Fibroblast of lung (primary cell): ENCODE results near the gene SFXN1. TPM values are rescaled to one million over a fixed set of nuclear protein-coding genes. Genes with fewer than 3 reads are reported as not detected.

Experiments used
- DNase-seq, 2 donors: peaks; one replicate each; pipeline versions ENCODE4 v3.0.0 to v3.0.0-alpha.2; 2010; ENCODE audit warnings: low read depth in 2 of 2
- H2AFZ ChIP-seq: 2 replicates; pipeline ENCODE4 v1.5.1; 2012; ENCODE audit warnings: low read length, control low read depth, inconsistent platforms
- H3K27ac ChIP-seq: 2 replicates; pipeline ENCODE4 v1.5.1; 2011; ENCODE audit warnings: low read length, control low read depth; ENCODE audit not compliant: insufficient read depth
- H3K27me3 ChIP-seq: 2 replicates; pipeline ENCODE4 v1.5.1; 2011; ENCODE audit warnings: mild to moderate bottlenecking, low read length; ENCODE audit not compliant: control insufficient read depth, insufficient read depth
- H3K36me3 ChIP-seq: 2 replicates; pipeline ENCODE4 v1.5.1; 2011; ENCODE audit warnings: low read length; ENCODE audit not compliant: control insufficient read depth, insufficient read depth
- H3K4me1 ChIP-seq: 2 replicates; pipeline ENCODE4 v1.5.1; 2011; ENCODE audit warnings: low read length; ENCODE audit not compliant: control insufficient read depth, insufficient read depth; ENCODE audit errors: extremely low read depth
- H3K4me2 ChIP-seq: 2 replicates; pipeline ENCODE4 v1.5.1; 2011; ENCODE audit warnings: low read length, control low read depth; ENCODE audit not compliant: insufficient read depth; ENCODE audit errors: extremely low read depth
- H3K4me3 ChIP-seq, 4 experiments: fragments of 200-600 bp in 1 of 4; sonication (generic) in 1 of 4; replicated peaks in 1 of 4; 2 replicates each; pipeline ENCODE4 v1.5.1; 2011 to 2016; ENCODE audit warnings: low read length in 4 of 4, low read depth in 3 of 4, mild to moderate bottlenecking in 3 of 4, control low read depth in 2 of 4, inconsistent platforms in 1 of 4, mixed read lengths in 1 of 4; ENCODE audit not compliant: insufficient read depth in 1 of 4; ENCODE audit errors: control extremely low read depth in 1 of 4
- H3K79me2 ChIP-seq: 2 replicates; pipeline ENCODE4 v1.5.1; 2012; ENCODE audit warnings: mild to moderate bottlenecking, low read length, inconsistent platforms; ENCODE audit not compliant: control insufficient read depth, insufficient read depth
- H3K9ac ChIP-seq: 2 replicates; pipeline ENCODE4 v1.5.1; 2011; ENCODE audit warnings: mild to moderate bottlenecking, low read length, control low read depth; ENCODE audit not compliant: insufficient read depth
- H3K9me3 ChIP-seq: 2 replicates; pipeline ENCODE4 v1.5.1; 2012; ENCODE audit warnings: low read depth, low read length; ENCODE audit not compliant: control insufficient read depth, insufficient read depth
- H4K20me1 ChIP-seq: 2 replicates; pipeline ENCODE4 v1.5.1; 2011; ENCODE audit warnings: low read length; ENCODE audit not compliant: control insufficient read depth, insufficient read depth; ENCODE audit errors: extremely low read depth
- EZH2 ChIP-seq: IDR thresholded peaks from 2 replicates; pipeline ENCODE4 v1.5.1; 2012; ENCODE audit warnings: low read length, control low read depth, mild to moderate bottlenecking; ENCODE audit errors: missing control alignments
- polyA plus RNA-seq, 2 donors: library from polyadenylated mRNA; depleted of rRNA in 1 of 2; stranded (reverse) in 1 of 2; unstranded in 1 of 2; fragments of >200 nt; gene quantifications; 2 replicates each; pipeline ENCODE4 v1.2.1, GENCODE V29; 2011 to 2012; ENCODE audit warnings: missing spikeins in 1 of 2
- total RNA-seq: library from RNA; depleted of rRNA; stranded (reverse); fragments of >200 nt; gene quantifications from 2 replicates; pipeline ENCODE4 v1.2.1, GENCODE V29; 2014
- TF ChIP-seq, protein P1 (sequence below), 2 donors: IDR thresholded peaks in 1 of 2; conservative IDR thresholded peaks in 1 of 2; 1 replicate in 1 of 2; 2 replicates in 1 of 2; pipeline ENCODE4 v1.5.1; 2011 to 2012; ENCODE audit warnings: low read length in 2 of 2, control low read depth in 1 of 2, inconsistent platforms in 1 of 2, low read depth in 1 of 2, mild to moderate bottlenecking in 1 of 2

Gene SFXN1
- total and polyA plus RNA-seq, 2 donors (not counting 1 experiment from before 2014, with no cell fraction given), result 58.3 to 125 TPM

DNA sequence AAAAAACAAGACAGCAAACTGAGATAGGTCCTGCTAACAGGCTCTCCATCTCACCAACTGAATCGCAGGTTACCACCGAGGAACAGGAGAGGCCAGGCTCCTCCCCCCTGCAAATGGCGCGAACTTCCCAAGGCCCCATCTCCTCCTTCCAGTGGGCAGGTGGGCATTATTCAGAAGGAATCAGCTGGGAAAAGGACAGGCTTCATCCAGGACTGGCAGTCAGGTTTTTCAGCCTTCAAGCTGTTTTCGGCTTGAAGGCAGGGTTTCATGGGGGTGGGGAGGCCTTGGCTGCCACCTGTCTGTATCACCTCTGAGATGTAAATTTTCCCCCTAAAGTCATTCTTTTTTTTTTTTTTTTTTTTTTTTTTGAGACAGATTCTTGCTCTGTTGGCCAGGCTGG lies 79.4 kb downstream of the SFXN1 start:
- H3K4me2 ChIP-seq, result no peak overlapping the region
- no peak overlapping the region for H3K9ac ChIP-seq
- no peak for DNase-seq
- no peaks in the 10 kb centered on the region for H3K79me2 ChIP-seq
- TF ChIP-seq EZH2, result no peak
- TF ChIP-seq, protein P1, sequence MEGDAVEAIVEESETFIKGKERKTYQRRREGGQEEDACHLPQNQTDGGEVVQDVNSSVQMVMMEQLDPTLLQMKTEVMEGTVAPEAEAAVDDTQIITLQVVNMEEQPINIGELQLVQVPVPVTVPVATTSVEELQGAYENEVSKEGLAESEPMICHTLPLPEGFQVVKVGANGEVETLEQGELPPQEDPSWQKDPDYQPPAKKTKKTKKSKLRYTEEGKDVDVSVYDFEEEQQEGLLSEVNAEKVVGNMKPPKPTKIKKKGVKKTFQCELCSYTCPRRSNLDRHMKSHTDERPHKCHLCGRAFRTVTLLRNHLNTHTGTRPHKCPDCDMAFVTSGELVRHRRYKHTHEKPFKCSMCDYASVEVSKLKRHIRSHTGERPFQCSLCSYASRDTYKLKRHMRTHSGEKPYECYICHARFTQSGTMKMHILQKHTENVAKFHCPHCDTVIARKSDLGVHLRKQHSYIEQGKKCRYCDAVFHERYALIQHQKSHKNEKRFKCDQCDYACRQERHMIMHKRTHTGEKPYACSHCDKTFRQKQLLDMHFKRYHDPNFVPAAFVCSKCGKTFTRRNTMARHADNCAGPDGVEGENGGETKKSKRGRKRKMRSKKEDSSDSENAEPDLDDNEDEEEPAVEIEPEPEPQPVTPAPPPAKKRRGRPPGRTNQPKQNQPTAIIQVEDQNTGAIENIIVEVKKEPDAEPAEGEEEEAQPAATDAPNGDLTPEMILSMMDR (conservative IDR thresholded peaks at IDR 0.05 in 1 of 2, IDR thresholded peaks at IDR 0.05 in 1 of 2; ENCODE audit: low read depth in 1 of 2, low read length in 2 of 2), result no peak
- H3K27ac ChIP-seq, result no peak overlapping the region
- no peaks in the 10 kb centered on the region for H3K27me3 ChIP-seq
- H3K9me3 ChIP-seq, result no peaks in the 10 kb centered on the region
- H3K36me3 ChIP-seq, result no peaks in the 10 kb centered on the region
- H2AFZ ChIP-seq, result no peak overlapping the region
- no peaks in the 10 kb centered on the region for H4K20me1 ChIP-seq
- no peaks in the 10 kb centered on the region for H3K4me1 ChIP-seq
- no peak overlapping the region for H3K4me3 ChIP-seq

DNA sequence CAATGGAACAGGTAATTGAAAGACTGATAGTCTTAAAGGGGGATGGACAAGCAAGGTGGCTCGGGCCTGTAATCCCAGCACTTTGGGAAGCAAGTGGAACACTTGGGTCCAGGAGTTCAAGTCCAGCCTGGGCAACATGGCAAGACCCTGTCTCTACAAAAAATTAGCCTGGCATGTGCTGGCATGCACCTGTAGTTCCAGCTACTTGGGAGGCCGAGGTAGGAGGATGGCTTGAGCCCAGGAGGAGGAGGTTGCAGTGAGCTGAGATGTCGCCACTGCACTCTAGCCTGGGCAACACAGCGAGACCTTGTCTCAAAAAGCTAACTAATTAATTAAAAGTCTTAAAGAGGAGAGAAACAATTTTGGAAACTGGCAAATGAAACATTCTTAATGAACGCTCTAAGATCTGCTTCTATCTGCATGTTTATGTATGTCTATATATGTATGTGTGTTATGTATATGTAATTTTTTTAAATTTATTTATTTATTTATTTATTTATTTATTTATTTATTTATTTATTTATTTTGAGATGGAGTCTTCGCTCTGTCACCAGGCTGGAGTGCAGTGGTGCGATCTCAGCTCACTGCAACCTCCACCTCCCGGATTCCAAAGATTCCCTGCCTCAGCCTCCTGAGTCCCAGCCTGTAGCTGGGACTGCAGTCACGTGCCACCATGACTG lies 80.6 kb downstream of the SFXN1 start:
- no peaks in the 10 kb centered on the region for H3K36me3 ChIP-seq
- H3K27me3 ChIP-seq, result no peaks in the 10 kb centered on the region
- no peak for DNase-seq
- no peak overlapping the region for H3K27ac ChIP-seq
- H2AFZ ChIP-seq, result no peak overlapping the region
- no peaks in the 10 kb centered on the region for H3K9me3 ChIP-seq
- TF ChIP-seq, protein P1 (conservative IDR thresholded peaks at IDR 0.05 in 1 of 2, IDR thresholded peaks at IDR 0.05 in 1 of 2; ENCODE audit: low read depth in 1 of 2, low read length in 2 of 2), result no peak
- no peak for TF ChIP-seq EZH2
- H3K4me1 ChIP-seq, result no peaks in the 10 kb centered on the region
- no peak overlapping the region for H3K4me3 ChIP-seq
- H3K4me2 ChIP-seq, result no peak overlapping the region
- H3K9ac ChIP-seq, result no peak overlapping the region
- no peaks in the 10 kb centered on the region for H4K20me1 ChIP-seq
- no peaks in the 10 kb centered on the region for H3K79me2 ChIP-seq

DNA sequence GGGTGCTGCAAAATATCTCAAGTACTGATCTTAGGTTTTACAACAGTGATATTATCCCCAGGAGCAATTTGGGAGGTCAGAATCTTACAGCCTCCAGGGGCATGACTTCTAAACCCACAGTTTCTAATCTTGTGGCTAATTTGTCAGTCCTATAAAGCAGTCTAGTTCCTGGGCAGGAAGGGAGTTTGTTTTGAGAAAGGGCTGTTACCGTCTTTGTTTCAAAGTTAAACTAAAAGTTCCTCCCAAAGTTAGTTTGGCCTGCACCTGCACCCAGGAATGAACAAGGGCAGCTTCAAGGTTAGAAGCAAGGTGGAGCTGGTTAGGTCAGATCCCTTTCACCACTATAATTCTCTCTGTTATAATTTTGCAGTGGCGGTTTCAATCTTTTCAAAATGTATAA lies 81.7 kb downstream of the SFXN1 start:
- no peaks in the 10 kb centered on the region for H3K79me2 ChIP-seq
- H4K20me1 ChIP-seq, result no peaks in the 10 kb centered on the region
- H3K27ac ChIP-seq, result no peak overlapping the region
- no peak overlapping the region for H3K9ac ChIP-seq
- H3K4me3 ChIP-seq, result no peak overlapping the region
- no peak overlapping the region for H2AFZ ChIP-seq
- no peaks in the 10 kb centered on the region for H3K27me3 ChIP-seq
- DNase-seq, result no peak
- no peaks in the 10 kb centered on the region for H3K36me3 ChIP-seq
- TF ChIP-seq, protein P1 (conservative IDR thresholded peaks at IDR 0.05 in 1 of 2, IDR thresholded peaks at IDR 0.05 in 1 of 2; ENCODE audit: low read depth in 1 of 2, low read length in 2 of 2), result no peak
- TF ChIP-seq EZH2, result no peak
- H3K4me1 ChIP-seq, result no peaks in the 10 kb centered on the region
- H3K9me3 ChIP-seq, result no peaks in the 10 kb centered on the region
- H3K4me2 ChIP-seq, result no peak overlapping the region
